Chondrocyte (in vitro differentiated cells): ENCODE data around the gene SPACA4. TPM values are rescaled to one million over a fixed set of nuclear protein-coding genes. Genes with fewer than 3 reads are reported as not detected.

ENCODE experiments used
- DNase-seq: peaks from one replicate; pipeline ENCODE4 v3.0.0; 2021; ENCODE audit warnings: mixed read lengths, low spot score
- H3K27ac Mint-ChIP-seq: one replicate; pipeline ENCODE4 v1.8.0; 2021; ENCODE audit warnings: mild to moderate bottlenecking, moderate library complexity, mixed read lengths; ENCODE audit not compliant: unreplicated experiment
- H3K27me3 Mint-ChIP-seq: 2 replicates; pipeline ENCODE4 v1.8.0; 2021; ENCODE audit warnings: low read depth, mixed read lengths
- H3K36me3 Mint-ChIP-seq: 2 replicates; pipeline ENCODE4 v1.8.0; 2021; ENCODE audit warnings: low read depth, mixed read lengths
- H3K4me1 Mint-ChIP-seq: 2 replicates; pipeline ENCODE4 v1.8.0; 2021; ENCODE audit warnings: low read depth, mild to moderate bottlenecking, mixed read lengths
- H3K4me3 Mint-ChIP-seq: one replicate; pipeline ENCODE4 v1.8.0; 2021; ENCODE audit warnings: mild to moderate bottlenecking, moderate library complexity, mixed read lengths; ENCODE audit not compliant: unreplicated experiment
- H3K9me3 Mint-ChIP-seq: 2 replicates; pipeline ENCODE4 v1.8.0; 2021; ENCODE audit warnings: low read depth, mixed read lengths
- CTCF ChIP-seq: fragments of 200-600 bp; sonication (generic); IDR thresholded peaks from 2 replicates; pipeline ENCODE4 v1.5.0; 2021; ENCODE audit warnings: antibody characterized with exemption, mild to moderate bottlenecking, moderate library complexity
- total RNA-seq: library from RNA; stranded (reverse); gene quantifications from 3 replicates; pipeline ENCODE4 v1.2.1, GENCODE V29; 2021

SPACA4 gene
- total RNA-seq, 1 donor from 2014 or later = not detected

DNA sequence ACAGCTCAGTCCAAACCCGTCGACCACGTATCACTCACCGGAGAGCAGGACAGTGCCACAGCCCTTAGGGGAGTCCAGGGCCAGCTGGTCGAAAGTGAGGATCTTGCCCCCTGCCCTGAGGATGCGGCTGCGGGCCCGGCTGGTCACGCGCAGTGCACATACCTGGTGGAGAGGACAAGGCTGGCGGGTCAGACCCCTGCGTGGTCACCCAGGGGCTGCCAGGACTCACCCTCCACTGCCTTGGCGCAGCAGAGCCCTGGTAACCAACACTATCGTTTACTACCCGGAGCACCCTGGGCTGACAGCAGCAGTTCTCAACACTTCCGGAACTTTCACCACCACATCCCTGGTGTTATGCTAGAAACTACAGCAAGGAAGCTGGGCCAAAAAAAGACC, 9.5 kb downstream of the SPACA4 start:
- Mint-ChIP-seq H3K27me3 (no peaks in the 10 kb centered on the region), H3K9me3 (no peaks in the 10 kb centered on the region)
- DNase-seq = no peak

DNA sequence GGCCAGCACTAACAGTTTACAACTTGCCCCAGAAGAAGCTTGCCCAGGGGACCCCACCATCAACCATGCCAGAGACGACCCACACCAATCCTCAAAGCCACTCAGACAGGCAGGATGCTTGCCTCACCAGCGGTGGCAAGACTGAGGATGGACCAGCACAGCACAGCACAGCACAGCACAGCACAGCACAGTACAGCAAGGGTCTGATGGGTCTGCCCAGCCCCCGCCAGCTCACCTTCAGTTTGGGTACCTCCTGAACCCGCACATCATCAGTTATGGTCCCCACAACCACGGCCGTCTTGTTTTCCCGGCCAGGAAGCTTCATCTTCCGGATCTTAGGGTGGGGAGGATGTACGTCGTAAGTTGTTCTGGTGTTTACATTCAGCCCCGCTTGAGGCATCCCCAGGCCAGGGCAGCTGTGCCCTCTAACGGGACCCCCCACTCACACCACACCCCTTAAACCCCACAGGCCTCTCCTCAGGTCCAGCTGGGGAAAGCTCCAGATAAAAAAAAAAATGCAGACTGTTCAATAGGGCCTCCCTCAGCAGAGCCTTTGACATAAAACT, 10.0 kb downstream of the SPACA4 start:
- Mint-ChIP-seq H3K27ac (peak overlapping the region; percentile 5), H3K36me3 (peaks cover 15% of the 10 kb centered on the region), H3K4me1 (peaks cover 37% of the 10 kb centered on the region), H3K27me3 (no peaks in the 10 kb centered on the region), H3K4me3 (peak overlapping the region; percentile 93), H3K9me3 (no peaks in the 10 kb centered on the region)
- no peak for DNase-seq
- no peak for TF ChIP-seq CTCF

More for the DNA sequence above, 9.5 kb downstream of the SPACA4 start:
- H3K36me3 Mint-ChIP-seq = peaks cover 15% of the 10 kb centered on the region
- H3K27ac Mint-ChIP-seq = peak overlapping the region; percentile 2
- H3K4me1 Mint-ChIP-seq = peaks cover 37% of the 10 kb centered on the region
- H3K4me3 Mint-ChIP-seq = no peak overlapping the region
- TF ChIP-seq CTCF = no peak

GRCh38 chr19:48617146-48617937, 10.8 kb downstream of the SPACA4 start:
- no peak for TF ChIP-seq CTCF
- H3K4me1 Mint-ChIP-seq = peaks cover 39% of the 10 kb centered on the region
- H3K27ac Mint-ChIP-seq = peak overlapping the region; percentile 65
- H3K9me3 Mint-ChIP-seq = no peaks in the 10 kb centered on the region
- no peak for DNase-seq
- peak overlapping the region; percentile 93 for H3K4me3 Mint-ChIP-seq
- no peaks in the 10 kb centered on the region for H3K27me3 Mint-ChIP-seq
- peaks cover 15% of the 10 kb centered on the region for H3K36me3 Mint-ChIP-seq

DNA sequence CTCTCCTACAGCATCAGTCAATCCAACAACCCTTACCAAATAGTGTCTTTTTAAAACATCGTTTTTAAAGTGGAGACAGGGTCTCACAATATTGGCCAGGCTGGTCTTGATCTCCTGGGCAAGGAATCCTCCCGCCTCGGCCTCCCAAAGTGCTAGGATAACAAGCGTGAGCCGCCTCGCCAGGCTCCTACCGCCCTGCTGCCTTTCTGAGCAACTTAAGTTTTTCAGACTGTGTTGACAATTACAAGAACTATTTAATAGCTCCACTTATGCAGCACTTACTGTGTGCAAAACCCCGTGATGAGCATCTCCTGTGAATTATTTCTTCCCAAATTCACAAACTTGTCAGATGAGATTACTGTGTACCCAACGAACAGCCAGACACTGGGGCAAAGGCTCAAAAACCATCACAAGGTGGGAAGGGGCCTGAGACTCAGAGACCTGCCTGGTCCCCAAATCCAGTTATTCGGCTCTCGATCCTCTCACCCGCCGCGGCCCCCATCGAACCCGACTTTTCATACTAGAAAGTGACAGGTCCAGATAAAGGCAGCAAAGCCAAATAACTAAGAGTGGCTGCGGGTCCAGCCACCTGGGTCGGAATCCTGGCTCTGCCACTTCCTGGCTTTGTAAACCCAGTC, 11.9 kb downstream of the SPACA4 start:
- peak overlapping the region; percentile 93 for H3K4me3 Mint-ChIP-seq
- H3K4me1 Mint-ChIP-seq = peaks cover 45% of the 10 kb centered on the region
- no peak for TF ChIP-seq CTCF

DNA sequence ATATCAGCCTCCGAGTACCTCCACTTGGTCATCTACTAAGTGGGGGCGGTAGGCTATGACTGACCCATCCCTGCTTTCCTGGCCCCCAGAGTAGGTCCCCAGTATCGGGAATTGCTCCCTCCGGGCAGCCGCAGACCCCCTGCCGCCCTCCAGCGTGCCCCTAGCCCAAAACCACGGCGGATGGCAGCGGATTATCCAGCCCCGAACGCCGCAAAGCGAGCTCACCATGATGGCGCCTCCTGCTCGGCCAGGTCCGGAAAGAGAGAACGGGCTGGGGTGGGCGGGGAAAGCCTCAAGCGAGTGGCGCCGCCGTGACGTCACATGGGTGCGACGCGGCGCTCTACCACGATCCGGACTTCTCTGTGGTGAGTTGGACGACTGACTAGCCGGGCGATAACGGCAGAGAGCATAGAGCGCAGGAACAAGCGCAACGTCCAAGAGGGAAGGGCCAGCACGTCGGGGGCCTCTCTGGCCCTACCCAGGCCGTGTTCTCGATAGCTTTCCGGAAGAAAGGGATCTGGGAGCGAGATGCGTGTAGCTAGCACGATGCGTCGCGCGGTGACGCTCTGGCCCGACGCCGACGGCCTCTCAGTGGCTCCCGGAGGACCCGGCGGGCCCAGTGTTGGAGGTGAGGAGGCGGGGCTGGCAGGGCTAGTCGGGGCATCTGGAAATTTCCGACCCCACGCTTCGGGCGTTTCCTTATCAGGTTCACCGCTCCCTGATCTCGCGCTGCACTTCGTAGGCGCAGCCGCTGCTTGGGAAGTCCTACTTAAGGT, 12.6 kb downstream of the SPACA4 start, which contains the start of the genes RPL18 and SPHK2:
Gene RPL18 (minus strand): TSS at position 263 of the 776 bp plus-strand sequence. CDS start 35 bp downstream, at position 228.
Gene SPHK2 (plus strand): TSS at position 591 of the 776 bp plus-strand sequence. CDS start 1,009 bp downstream, outside the sequence.
- peak within 1 kb of the TSS; percentile 97 for H3K27ac Mint-ChIP-seq
- TF ChIP-seq CTCF = peak; percentile 20

More for the DNA sequence above, 11.9 kb downstream of the SPACA4 start:
- no peaks in the 10 kb centered on the region for H3K27me3 Mint-ChIP-seq
- DNase-seq = no peak
- H3K27ac Mint-ChIP-seq = peak overlapping the region; percentile 97
- peaks cover 17% of the 10 kb centered on the region for H3K36me3 Mint-ChIP-seq
- H3K9me3 Mint-ChIP-seq = no peaks in the 10 kb centered on the region

More for the DNA sequence above, 12.6 kb downstream of the SPACA4 start, which contains the start of the genes RPL18 and SPHK2:
- peak; percentile 98 for DNase-seq
- Mint-ChIP-seq H3K36me3 (peaks cover 18% of the 10 kb centered on the region), H3K27me3 (no peaks in the 10 kb centered on the region), H3K4me1 (peaks cover 53% of the 10 kb centered on the region), H3K9me3 (no peaks in the 10 kb centered on the region), H3K4me3 (peak within 1 kb of the TSS; percentile 93)
